Breast epithelium (tissue), 4 donors: ENCODE measurements around the gene CD164. TPM values are rescaled to one million over a fixed set of nuclear protein-coding genes. Genes with fewer than 3 reads are reported as not detected.

Source experiments
- DNase-seq, 2 donors: peaks; one replicate each; pipeline ENCODE4 v3.0.0-alpha.2; 2019; ENCODE audit warnings: low spot score in 2 of 2
- H3K27ac ChIP-seq, 2 donors: fragments of 200-600 bp; sonication (generic) in 1 of 2; one replicate each; pipeline ENCODE4 v1.5.1; 2016 to 2019; ENCODE audit warnings: mild to moderate bottlenecking in 1 of 2
- H3K27me3 ChIP-seq, 2 donors: fragments of 200-600 bp; sonication (generic) in 1 of 2; one replicate each; pipeline versions ENCODE4 v1.5.1 to v1.6.0; 2017 to 2019; ENCODE audit warnings: control low read depth in 1 of 2, mild to moderate bottlenecking in 1 of 2
- H3K36me3 ChIP-seq: fragments of 200-600 bp; one replicate; pipeline ENCODE4 v1.5.1; 2019
- H3K4me1 ChIP-seq, 2 donors: fragments of 200-600 bp; sonication (generic); one replicate each; pipeline ENCODE4 v1.5.1; 2016 to 2019; ENCODE audit warnings: control low read depth in 1 of 2
- H3K4me3 ChIP-seq, 3 donors: fragments of 200-600 bp; sonication (generic); 1 replicate in 2 of 3; 2 replicates in 1 of 3; pipeline ENCODE4 v1.5.1; 2016 to 2019; ENCODE audit warnings: mild to moderate bottlenecking in 3 of 3, moderate library complexity in 2 of 3
- H3K9me3 ChIP-seq, 2 donors: fragments of 200-600 bp; sonication (generic) in 1 of 2; one replicate each; pipeline ENCODE4 v1.5.1; 2016 to 2019; ENCODE audit warnings: control low read depth in 1 of 2
- POLR2A ChIP-seq: fragments of 450-650 bp; IDR thresholded peaks from one replicate; pipeline ENCODE4 v1.6.1; 2016; ENCODE audit warnings: antibody characterized with exemption, mild to moderate bottlenecking, moderate library complexity
- POLR2AphosphoS5 ChIP-seq, 3 donors: sonication (generic); formaldehyde crosslinking; IDR thresholded peaks; one replicate each; pipeline ENCODE4 v1.6.1; 2017; ENCODE audit warnings: antibody characterized with exemption in 3 of 3
- intact Hi-C: fragments of 100-400 bp; cut with DNase I; formaldehyde crosslinking; loops from one replicate; pipeline ENCODE4 v1.15.1; 2023; ENCODE audit warnings: low total_unique reads
- total RNA-seq, 3 donors: library from RNA; depleted of rRNA; stranded (reverse); fragments of >200 nt; gene quantifications; one replicate each; pipeline ENCODE4 v1.1.0, GENCODE V29; 2016
- TF ChIP-seq, protein P1 (sequence below), 3 donors: fragments of 450-650 bp; IDR thresholded peaks; one replicate each; pipeline ENCODE4 v1.5.1; 2016 to 2017; ENCODE audit warnings: antibody characterized with exemption in 3 of 3, mild to moderate bottlenecking in 3 of 3, moderate library complexity in 3 of 3

CD164 gene
- total RNA-seq, 3 donors from 2014 or later = 186 to 302 (median 238) TPM

DNA sequence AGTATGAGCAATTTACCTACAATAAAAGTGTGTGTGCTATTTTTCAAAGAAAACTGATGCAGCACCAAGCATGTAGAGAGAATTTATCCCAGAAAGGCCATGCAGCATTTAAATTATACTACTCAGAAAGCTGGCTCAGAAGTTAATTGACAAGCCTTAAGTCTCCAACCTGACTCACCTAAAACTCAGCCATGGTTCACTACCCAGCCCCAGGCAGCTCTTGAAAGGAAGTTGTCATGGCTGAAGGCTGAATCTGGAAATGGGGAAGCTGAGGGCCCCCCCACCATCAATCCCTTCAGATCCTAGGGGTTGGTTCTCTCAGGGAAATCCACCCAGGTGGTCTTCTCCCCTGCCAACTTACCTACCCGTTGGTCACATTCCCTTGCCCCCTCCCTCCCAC, 38.5 kb upstream of the CD164 start:
- no peaks in the 10 kb centered on the region for H3K27me3 ChIP-seq
- TF ChIP-seq, protein P1, sequence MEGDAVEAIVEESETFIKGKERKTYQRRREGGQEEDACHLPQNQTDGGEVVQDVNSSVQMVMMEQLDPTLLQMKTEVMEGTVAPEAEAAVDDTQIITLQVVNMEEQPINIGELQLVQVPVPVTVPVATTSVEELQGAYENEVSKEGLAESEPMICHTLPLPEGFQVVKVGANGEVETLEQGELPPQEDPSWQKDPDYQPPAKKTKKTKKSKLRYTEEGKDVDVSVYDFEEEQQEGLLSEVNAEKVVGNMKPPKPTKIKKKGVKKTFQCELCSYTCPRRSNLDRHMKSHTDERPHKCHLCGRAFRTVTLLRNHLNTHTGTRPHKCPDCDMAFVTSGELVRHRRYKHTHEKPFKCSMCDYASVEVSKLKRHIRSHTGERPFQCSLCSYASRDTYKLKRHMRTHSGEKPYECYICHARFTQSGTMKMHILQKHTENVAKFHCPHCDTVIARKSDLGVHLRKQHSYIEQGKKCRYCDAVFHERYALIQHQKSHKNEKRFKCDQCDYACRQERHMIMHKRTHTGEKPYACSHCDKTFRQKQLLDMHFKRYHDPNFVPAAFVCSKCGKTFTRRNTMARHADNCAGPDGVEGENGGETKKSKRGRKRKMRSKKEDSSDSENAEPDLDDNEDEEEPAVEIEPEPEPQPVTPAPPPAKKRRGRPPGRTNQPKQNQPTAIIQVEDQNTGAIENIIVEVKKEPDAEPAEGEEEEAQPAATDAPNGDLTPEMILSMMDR (IDR thresholded peaks at IDR 0.05) = no peak
- TF ChIP-seq POLR2A (no peak), POLR2AphosphoS5 (IDR thresholded peaks at IDR 0.05) (no peak)
- no peak overlapping the region for H3K4me3 ChIP-seq
- H3K9me3 ChIP-seq = no peaks in the 10 kb centered on the region
- no peaks in the 10 kb centered on the region for H3K4me1 ChIP-seq
- no peaks in the 10 kb centered on the region for H3K36me3 ChIP-seq
- intact Hi-C loops = no loop called here
- no peak overlapping the region for H3K27ac ChIP-seq
- DNase-seq = no peak

DNA sequence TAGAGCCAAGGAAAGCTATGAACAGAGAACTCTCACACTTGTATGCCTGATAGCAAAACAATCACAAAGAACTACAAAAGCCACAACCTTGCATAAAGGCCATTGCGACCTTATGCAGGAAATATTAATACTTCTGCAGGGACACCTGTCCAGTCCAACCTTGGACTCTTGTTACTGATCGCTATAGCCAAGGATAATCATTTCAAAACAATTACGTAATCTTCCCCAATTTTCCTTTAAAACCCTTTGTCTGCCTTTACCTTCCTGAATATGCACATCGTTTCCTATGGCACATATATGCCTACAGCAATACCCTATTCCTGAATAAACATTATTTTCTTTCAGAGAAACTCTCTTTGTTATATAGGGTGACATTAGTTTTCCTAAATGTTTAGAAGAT, 35.4 kb upstream of the CD164 start:
- Histone ChIP-seq H3K4me3 (no peak overlapping the region), H3K9me3 (no peaks in the 10 kb centered on the region), H3K27me3 (no peaks in the 10 kb centered on the region), H3K36me3 (no peaks in the 10 kb centered on the region), H3K27ac (no peak overlapping the region), H3K4me1 (no peaks in the 10 kb centered on the region)
- TF ChIP-seq POLR2A = no peak
- TF ChIP-seq, protein P1 (IDR thresholded peaks at IDR 0.05) = no peak
- TF ChIP-seq POLR2AphosphoS5 (IDR thresholded peaks at IDR 0.05) = no peak
- DNase-seq = no peak
- intact Hi-C loops = no loop called here

DNA sequence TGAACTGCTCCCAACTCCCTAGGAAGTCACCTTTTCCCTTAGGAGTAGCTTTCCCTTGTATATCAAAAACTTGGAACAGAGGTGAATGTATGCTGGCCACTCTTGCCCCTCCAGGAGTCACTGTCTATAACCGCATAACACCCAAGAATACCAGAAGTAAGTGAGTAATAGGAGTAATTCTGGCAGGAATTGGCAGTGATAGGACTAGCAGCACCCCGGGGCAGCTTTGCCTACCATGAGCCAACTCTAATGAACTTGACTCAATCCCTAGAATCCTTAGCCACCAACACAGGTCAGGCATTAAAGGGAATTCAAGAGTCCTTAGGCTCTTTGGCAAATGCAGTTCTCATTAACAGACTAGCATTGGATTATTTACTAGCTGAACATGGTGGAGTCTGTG, 28.8 kb upstream of the CD164 start:
- no peaks in the 10 kb centered on the region for H3K27me3 ChIP-seq
- H3K36me3 ChIP-seq = no peaks in the 10 kb centered on the region
- no peak overlapping the region for H3K4me3 ChIP-seq
- H3K4me1 ChIP-seq = no peaks in the 10 kb centered on the region
- TF ChIP-seq POLR2AphosphoS5 (IDR thresholded peaks at IDR 0.05) (no peak), POLR2A (no peak)
- TF ChIP-seq, protein P1 (IDR thresholded peaks at IDR 0.05) = no peak
- intact Hi-C loops = no loop called here
- DNase-seq = no peak
- peaks cover 0 to 4% of the 10 kb centered on the region in 2 donors for H3K9me3 ChIP-seq
- H3K27ac ChIP-seq = no peak overlapping the region

DNA sequence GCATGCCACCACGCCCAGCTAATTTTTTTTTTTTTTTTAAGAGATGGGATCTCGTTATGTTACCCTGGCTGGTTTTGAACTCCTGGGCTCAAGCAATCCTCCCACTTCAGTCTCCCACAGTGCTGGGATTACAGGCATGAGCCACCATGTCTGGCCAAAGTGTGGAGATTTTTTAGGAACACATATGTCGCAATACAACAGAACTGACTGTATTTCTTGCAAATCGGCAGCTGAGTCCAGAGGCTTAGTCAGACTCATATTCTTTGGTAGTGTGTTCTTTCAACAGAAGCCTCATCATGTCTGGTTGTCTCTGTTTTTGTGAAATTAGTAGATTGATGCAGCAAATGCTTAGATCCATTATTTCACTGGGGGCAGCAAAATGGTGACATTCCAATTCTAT, 23.9 kb upstream of the CD164 start:
- TF ChIP-seq POLR2A = no peak
- TF ChIP-seq, protein P1 (IDR thresholded peaks at IDR 0.05) = no peak
- H3K4me1 ChIP-seq = no peaks in the 10 kb centered on the region
- intact Hi-C loops = no loop called here
- H3K4me3 ChIP-seq = no peak overlapping the region
- H3K36me3 ChIP-seq = no peaks in the 10 kb centered on the region
- H3K9me3 ChIP-seq = no peaks in the 10 kb centered on the region
- no peak overlapping the region for H3K27ac ChIP-seq
- no peaks in the 10 kb centered on the region for H3K27me3 ChIP-seq
- no peak for DNase-seq

DNA sequence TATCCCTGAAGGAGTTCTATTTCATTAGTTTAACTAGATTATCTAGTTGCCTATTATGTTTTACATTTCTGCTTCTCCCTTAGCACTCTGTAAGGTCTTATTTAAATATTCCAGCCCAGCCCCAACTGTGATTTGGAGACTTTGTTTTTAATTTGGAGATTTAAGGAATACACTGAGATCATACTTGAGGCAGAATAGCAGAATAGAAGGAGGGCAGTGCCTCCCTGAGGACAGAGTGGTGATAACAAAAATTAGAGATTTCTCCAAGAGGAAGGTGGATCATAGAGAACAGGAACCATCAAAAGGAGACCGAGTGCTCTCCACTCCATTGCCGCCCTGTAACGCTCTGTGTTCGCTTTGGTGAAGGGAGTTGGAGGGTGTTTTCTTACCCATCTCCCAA, 14.8 kb upstream of the CD164 start:
- no peak for DNase-seq
- Histone ChIP-seq H3K27me3 (no peaks in the 10 kb centered on the region), H3K36me3 (no peaks in the 10 kb centered on the region), H3K4me1 (no peaks in the 10 kb centered on the region), H3K9me3 (no peaks in the 10 kb centered on the region), H3K4me3 (no peak overlapping the region), H3K27ac (no peak overlapping the region)
- intact Hi-C loops = no loop called here
- no peak for TF ChIP-seq POLR2AphosphoS5 (IDR thresholded peaks at IDR 0.05)
- TF ChIP-seq, protein P1 (IDR thresholded peaks at IDR 0.05) = no peak
- no peak for TF ChIP-seq POLR2A
